VCaP (cell line): Measurements from ENCODE around the gene RBM4B.

Source experiments
- H3K27ac ChIP-seq: fragments of 450-650 bp; 2 replicates; pipeline ENCODE4 v1.5.1; 2017
- CTCF ChIP-seq: fragments of 450-650 bp; conservative IDR thresholded peaks from 2 replicates; pipeline ENCODE4 v1.5.1; 2017; ENCODE audit warnings: mild to moderate bottlenecking, moderate library complexity

Gene RBM4B

GRCh38 chr11:66713746-66714480 is 36.2 kb upstream of the RBM4B start:
- no peak overlapping the region for H3K27ac ChIP-seq
- no peak for TF ChIP-seq CTCF

- no peak for TF ChIP-seq CTCF
Measured at GRCh38 chr11:66710384-66710930, 32.8 kb upstream of the RBM4B start.

GRCh38 chr11:66708701-66709100 is 31.0 kb upstream of the RBM4B start:
- TF ChIP-seq CTCF, result no peak
- no peak overlapping the region; the same call in 1 of the 2 replicates for H3K27ac ChIP-seq

More at GRCh38 chr11:66710384-66710930, 32.8 kb upstream of the RBM4B start:
- H3K27ac ChIP-seq, result no peak overlapping the region

- no peak for TF ChIP-seq CTCF
- H3K27ac ChIP-seq, result no peak overlapping the region; the same call in 1 of the 2 replicates
Measured at GRCh38 chr11:66708094-66708493, 30.4 kb upstream of the RBM4B start.

- TF ChIP-seq CTCF, result no peak
- H3K27ac ChIP-seq, result no peak overlapping the region; the same call in 1 of the 2 replicates
Measured at GRCh38 chr11:66707486-66707885, 29.8 kb upstream of the RBM4B start.

GRCh38 chr11:66706989-66707388 is 29.3 kb upstream of the RBM4B start:
- H3K27ac ChIP-seq, result no peak overlapping the region
- no peak for TF ChIP-seq CTCF

GRCh38 chr11:66705587-66706335 is 28.1 kb upstream of the RBM4B start:
- H3K27ac ChIP-seq, result no peak overlapping the region
- no peak for TF ChIP-seq CTCF
